Fibroblast of the aortic adventitia (primary cell): ENCODE measurements around the gene CLEC6A. TPM values are rescaled to one million over a fixed set of nuclear protein-coding genes. Genes with fewer than 3 reads are reported as not detected.

Source experiments
- DNase-seq: peaks from one replicate; pipeline ENCODE4 v3.0.0-alpha.2; 2010; ENCODE audit warnings: low read depth
- H3K4me3 ChIP-seq: 2 replicates; pipeline ENCODE4 v1.5.1; 2011; ENCODE audit warnings: low read depth, mild to moderate bottlenecking, control low read depth, low read length, moderate library complexity
- total RNA-seq: library from RNA; depleted of rRNA; stranded (reverse); fragments of >200 nt; gene quantifications from 2 replicates; pipeline ENCODE4 v1.2.3, GENCODE V29; 2012; ENCODE audit warnings: low replicate concordance
- TF ChIP-seq, protein P1 (sequence below): IDR thresholded peaks from 2 replicates; pipeline ENCODE4 v1.5.1; 2011; ENCODE audit warnings: mild to moderate bottlenecking, low read length, control low read depth, inconsistent platforms; ENCODE audit not compliant: insufficient read depth

Gene CLEC6A
- total RNA-seq, 1 donor = not detected

DNA sequence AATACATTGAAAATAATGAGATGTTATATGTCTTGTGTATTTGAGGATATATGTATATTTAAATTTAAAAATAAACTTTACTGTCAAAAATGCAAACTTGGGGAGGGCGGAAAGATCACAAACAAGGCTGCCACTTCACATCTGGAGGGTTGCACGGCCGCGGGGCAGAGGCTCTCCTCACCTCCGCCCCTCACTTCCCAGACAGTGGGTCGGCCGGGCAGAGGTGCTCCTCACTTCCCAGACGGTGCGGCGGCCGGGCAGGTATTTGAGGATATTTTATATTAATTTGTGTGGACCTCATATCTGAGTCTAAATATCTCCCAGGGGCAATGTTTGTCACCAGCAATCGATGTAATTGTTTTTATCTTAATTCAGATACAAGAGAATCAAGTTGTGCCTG is 3.7 kb upstream of the CLEC6A start:
- DNase-seq = no peak
- TF ChIP-seq, protein P1, sequence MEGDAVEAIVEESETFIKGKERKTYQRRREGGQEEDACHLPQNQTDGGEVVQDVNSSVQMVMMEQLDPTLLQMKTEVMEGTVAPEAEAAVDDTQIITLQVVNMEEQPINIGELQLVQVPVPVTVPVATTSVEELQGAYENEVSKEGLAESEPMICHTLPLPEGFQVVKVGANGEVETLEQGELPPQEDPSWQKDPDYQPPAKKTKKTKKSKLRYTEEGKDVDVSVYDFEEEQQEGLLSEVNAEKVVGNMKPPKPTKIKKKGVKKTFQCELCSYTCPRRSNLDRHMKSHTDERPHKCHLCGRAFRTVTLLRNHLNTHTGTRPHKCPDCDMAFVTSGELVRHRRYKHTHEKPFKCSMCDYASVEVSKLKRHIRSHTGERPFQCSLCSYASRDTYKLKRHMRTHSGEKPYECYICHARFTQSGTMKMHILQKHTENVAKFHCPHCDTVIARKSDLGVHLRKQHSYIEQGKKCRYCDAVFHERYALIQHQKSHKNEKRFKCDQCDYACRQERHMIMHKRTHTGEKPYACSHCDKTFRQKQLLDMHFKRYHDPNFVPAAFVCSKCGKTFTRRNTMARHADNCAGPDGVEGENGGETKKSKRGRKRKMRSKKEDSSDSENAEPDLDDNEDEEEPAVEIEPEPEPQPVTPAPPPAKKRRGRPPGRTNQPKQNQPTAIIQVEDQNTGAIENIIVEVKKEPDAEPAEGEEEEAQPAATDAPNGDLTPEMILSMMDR = no peak
- H3K4me3 ChIP-seq = no peak overlapping the region

DNA sequence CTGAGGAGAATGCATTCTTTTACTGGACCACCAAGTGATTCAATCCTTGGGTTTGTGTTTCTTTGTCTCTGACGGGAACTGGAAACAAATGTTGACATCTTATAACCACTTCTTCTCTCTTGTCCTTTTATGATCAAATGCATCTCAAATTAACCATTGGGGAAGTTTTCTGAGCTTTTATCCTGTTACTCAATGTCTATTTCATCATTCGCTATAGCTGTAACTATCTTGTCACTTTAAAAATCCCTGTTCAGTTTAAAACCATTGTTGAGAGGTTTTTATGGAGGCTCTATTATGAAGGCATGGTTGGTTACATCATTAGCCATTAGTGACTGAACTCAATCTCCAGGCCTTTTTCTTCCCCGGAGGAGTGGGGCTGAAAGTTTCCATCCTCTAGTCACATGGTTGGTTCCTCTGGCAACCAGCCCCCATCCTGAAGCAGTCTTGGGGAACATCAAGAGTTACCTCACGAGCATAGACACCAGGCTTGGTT is 2.7 kb upstream of the CLEC6A start:
- TF ChIP-seq, protein P1 = no peak
- DNase-seq = no peak
- H3K4me3 ChIP-seq = no peak overlapping the region

DNA sequence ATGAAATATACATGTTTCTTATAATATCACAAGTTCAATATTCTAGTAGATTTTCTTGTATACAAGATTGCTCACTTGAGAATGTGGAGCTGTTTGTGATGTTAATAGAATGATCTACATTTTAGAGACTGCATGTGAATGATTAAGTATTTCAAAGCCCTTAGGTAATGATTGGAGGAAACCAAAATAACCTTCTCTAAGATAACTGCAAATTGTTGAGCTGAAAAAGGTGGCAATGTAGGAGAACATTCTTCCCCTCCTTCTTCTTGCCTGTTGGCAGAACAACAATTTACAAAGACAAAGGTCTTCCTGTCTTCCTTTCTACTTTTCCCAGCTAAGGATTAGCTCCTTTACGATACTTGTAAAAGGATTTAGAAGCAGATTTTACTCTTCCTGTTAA is 2.0 kb upstream of the CLEC6A start:
- TF ChIP-seq, protein P1 = no peak
- H3K4me3 ChIP-seq = no peak overlapping the region
- no peak for DNase-seq

DNA sequence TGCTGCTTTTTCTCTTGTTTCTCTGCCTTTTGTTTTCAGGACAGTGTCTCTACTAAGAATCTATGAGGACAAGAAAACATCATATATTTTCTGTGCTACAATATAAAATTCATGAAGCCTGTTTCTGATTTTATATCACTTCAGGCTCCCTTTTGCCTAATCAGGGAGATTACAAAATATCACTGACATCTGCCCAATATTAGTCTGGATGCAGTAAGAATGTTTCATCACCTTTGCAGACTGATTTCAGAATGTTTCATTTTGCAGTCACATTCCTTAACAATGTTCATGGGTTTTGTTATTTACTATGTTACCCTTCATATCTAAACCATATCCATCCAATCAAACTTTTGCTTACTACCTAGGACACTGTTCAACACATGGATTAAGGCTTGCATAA is 491 bp upstream of the CLEC6A start:
- no peak overlapping the region for H3K4me3 ChIP-seq
- TF ChIP-seq, protein P1 = no peak
- DNase-seq = no peak

DNA sequence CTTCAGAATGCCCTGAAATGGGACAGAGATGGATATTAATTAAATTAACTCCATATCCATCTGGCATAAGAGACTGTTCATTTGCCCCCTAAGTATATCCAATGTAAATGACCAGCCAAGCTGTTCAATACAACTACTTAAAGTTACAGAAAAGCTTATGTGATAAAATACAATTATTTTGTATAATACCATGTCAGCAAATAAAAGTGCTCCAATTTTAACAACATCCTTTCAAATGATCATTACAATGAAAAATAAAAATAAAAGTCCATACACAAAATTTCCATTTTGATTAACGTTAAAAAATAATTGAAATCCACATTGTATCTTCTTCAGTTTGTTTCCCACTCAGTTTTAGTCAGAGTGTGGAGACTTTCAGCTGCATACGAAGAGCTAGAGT is 5.7 kb downstream of the CLEC6A start:
- TF ChIP-seq, protein P1 = no peak
- H3K4me3 ChIP-seq = no peak overlapping the region
- no peak for DNase-seq

DNA sequence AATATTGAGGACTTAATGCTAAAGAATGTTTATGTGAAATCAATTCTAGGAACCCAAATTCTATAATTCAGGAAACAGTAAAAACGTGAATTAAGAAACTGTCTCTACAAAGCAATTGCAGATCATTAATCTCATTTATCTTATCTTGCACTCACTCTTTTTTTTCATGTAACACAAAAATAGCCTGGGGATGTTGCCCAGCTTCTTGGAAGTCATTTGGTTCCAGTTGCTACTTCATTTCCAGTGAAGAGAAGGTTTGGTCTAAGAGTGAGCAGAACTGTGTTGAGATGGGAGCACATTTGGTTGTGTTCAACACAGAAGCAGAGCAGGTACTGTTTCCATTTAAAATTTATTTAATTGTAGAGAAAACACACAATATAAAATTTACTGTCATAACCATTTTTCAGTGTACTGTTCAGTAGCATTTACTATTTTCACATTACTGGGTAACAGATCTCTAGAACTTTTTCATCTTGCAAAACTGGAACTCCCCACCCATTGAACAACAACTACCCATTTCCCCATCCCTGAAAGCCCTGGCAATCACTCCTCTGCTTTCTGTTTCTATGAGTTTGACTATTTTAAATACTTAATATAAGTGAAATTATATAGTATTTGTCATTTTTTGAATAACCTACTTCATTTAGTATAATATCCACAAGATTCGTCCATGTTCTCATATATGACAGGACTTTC is 9.7 kb downstream of the CLEC6A start:
- no peak for DNase-seq
- H3K4me3 ChIP-seq = no peak overlapping the region
- TF ChIP-seq, protein P1 = no peak

DNA sequence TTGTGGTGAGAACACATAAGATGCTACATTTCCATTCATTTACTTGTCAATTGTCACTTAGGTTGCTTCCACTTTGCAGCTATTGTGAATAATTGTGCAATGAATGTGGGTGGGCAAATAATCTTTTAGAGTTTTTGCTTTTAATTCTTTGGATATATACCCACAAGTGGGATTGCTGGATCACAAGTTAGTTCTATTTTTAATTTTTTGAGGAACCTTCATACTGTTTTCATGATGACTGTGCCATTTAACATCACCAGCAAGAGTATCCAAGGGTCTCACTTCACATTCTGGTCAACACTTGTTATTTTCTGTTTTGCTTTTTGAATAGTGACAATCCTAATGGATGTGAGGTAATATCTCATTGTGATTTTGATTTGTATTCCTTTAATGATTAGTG is 10.5 kb downstream of the CLEC6A start:
- H3K4me3 ChIP-seq = no peak overlapping the region
- no peak for DNase-seq
- TF ChIP-seq, protein P1 = no peak
